Gastroesophageal sphincter (tissue), 4 donors: Measurements from ENCODE around the gene HSD11B1. TPM values are rescaled to one million over a fixed set of nuclear protein-coding genes. Genes with fewer than 3 reads are reported as not detected.

Source experiments
- ATAC-seq: fragments of 150-250 bp; one replicate; pipeline ENCODE4 v1.9.1; 2016; ENCODE audit warnings: mild to moderate bottlenecking, moderate library complexity
- H3K27ac ChIP-seq, 4 donors: fragments of 200-600 bp; sonication (generic) in 3 of 4; 1 replicate in 3 of 4; 2 replicates in 1 of 4; pipeline ENCODE4 v1.5.1; 2016 to 2019
- H3K27me3 ChIP-seq: fragments of 200-600 bp; sonication (generic); one replicate; pipeline ENCODE4 v1.5.1; 2019
- H3K36me3 ChIP-seq, 2 donors: fragments of 200-600 bp; sonication (generic); one replicate each; pipeline ENCODE4 v1.5.1; 2019; ENCODE audit warnings: control low read depth in 1 of 2
- H3K4me1 ChIP-seq, 3 donors: fragments of 200-600 bp; sonication (generic); 1 replicate in 2 of 3; 2 replicates in 1 of 3; pipeline ENCODE4 v1.5.1; 2016 to 2019; ENCODE audit warnings: control low read depth in 2 of 3
- H3K4me3 ChIP-seq, 2 donors: fragments of 200-600 bp; sonication (generic); one replicate each; pipeline ENCODE4 v1.5.1; 2019; ENCODE audit warnings: mild to moderate bottlenecking in 1 of 2, moderate library complexity in 1 of 2
- H3K9me3 ChIP-seq, 3 donors: fragments of 200-600 bp; sonication (generic); one replicate each; pipeline ENCODE4 v1.5.1; 2017 to 2019; ENCODE audit warnings: control low read depth in 2 of 3
- CTCF ChIP-seq, 4 experiments: fragments of 200-600 bp in 2 of 4; fragments of 450-650 bp in 2 of 4; sonication (generic) in 1 of 4; IDR thresholded peaks; one replicate each; pipeline ENCODE4 v1.5.1; 2017 to 2019; ENCODE audit warnings: antibody characterized with exemption in 4 of 4, mild to moderate bottlenecking in 2 of 4, moderate library complexity in 2 of 4
- EP300 ChIP-seq: sonication (generic); formaldehyde crosslinking; IDR thresholded peaks from one replicate; pipeline ENCODE4 v1.6.1; 2017; ENCODE audit warnings: antibody characterized with exemption, mild to moderate bottlenecking
- POLR2A ChIP-seq, 2 donors: fragments of 450-650 bp; IDR thresholded peaks; one replicate each; pipeline ENCODE4 v1.6.1; 2017; ENCODE audit warnings: antibody characterized with exemption in 2 of 2, mild to moderate bottlenecking in 2 of 2, moderate library complexity in 1 of 2
- POLR2AphosphoS5 ChIP-seq: sonication (generic); formaldehyde crosslinking; IDR thresholded peaks from one replicate; pipeline ENCODE4 v1.6.1; 2017; ENCODE audit warnings: antibody characterized with exemption
- WGBS, 2 donors: methylation state at CpG; one replicate each; pipeline ENCODE4 v1.1.5; 2018; ENCODE audit warnings: low coverage in 1 of 2; 5-methylcytosine and 5-hydroxymethylcytosine counted together
- total RNA-seq, 4 donors: library from RNA; depleted of rRNA; stranded (reverse); fragments of >200 nt; gene quantifications; one replicate each; pipeline ENCODE4 v1.1.0, GENCODE V29; 2016

The HSD11B1 gene
- total RNA-seq, 4 donors from 2014 or later: 5.0 to 17.8 (median 8.9) TPM

GRCh38 chr1:209714338-209714737 is 9.7 kb downstream of the HSD11B1 start:
- no peak for ATAC-seq
- Histone ChIP-seq H3K4me3 (no peak overlapping the region), H3K9me3 (no peaks in the 10 kb centered on the region), H3K4me1 (no peaks in the 10 kb centered on the region), H3K36me3 (no peaks in the 10 kb centered on the region), H3K27me3 (no peaks in the 10 kb centered on the region), H3K27ac (no peak overlapping the region)
- no peak for TF ChIP-seq EP300
- TF ChIP-seq POLR2A (IDR thresholded peaks at IDR 0.05): no peak
- TF ChIP-seq POLR2AphosphoS5: no peak
- TF ChIP-seq CTCF (IDR thresholded peaks at IDR 0.05): no peak
- WGBS, 2 donors: 63 to 75% methylated on average over 2 of the region's 2 CpGs

GRCh38 chr1:209715314-209715713 is 10.7 kb downstream of the HSD11B1 start:
- Histone ChIP-seq H3K9me3 (no peaks in the 10 kb centered on the region), H3K27me3 (no peaks in the 10 kb centered on the region), H3K4me3 (no peak overlapping the region), H3K4me1 (no peaks in the 10 kb centered on the region), H3K36me3 (no peaks in the 10 kb centered on the region), H3K27ac (no peak overlapping the region)
- TF ChIP-seq CTCF (IDR thresholded peaks at IDR 0.05) (no peak), EP300 (no peak), POLR2A (IDR thresholded peaks at IDR 0.05) (no peak), POLR2AphosphoS5 (no peak)
- no peak for ATAC-seq

- H3K4me3 ChIP-seq: no peak overlapping the region
- no peaks in the 10 kb centered on the region for H3K36me3 ChIP-seq
- H3K27ac ChIP-seq: no peak overlapping the region
- TF ChIP-seq POLR2A (IDR thresholded peaks at IDR 0.05): no peak
- no peak for TF ChIP-seq CTCF (IDR thresholded peaks at IDR 0.05)
- TF ChIP-seq EP300: no peak
- TF ChIP-seq POLR2AphosphoS5: no peak
- 51 to 72% methylated on average over 2 of the region's 2 CpGs for WGBS, 2 donors
- no peaks in the 10 kb centered on the region for H3K4me1 ChIP-seq
- no peaks in the 10 kb centered on the region for H3K27me3 ChIP-seq
- no peaks in the 10 kb centered on the region for H3K9me3 ChIP-seq
- no peak for ATAC-seq
Observed at GRCh38 chr1:209717818-209718217, 13.2 kb downstream of the HSD11B1 start.

- Histone ChIP-seq H3K4me3 (no peak overlapping the region), H3K36me3 (no peaks in the 10 kb centered on the region), H3K4me1 (no peaks in the 10 kb centered on the region), H3K27ac (no peak overlapping the region), H3K9me3 (no peaks in the 10 kb centered on the region), H3K27me3 (no peaks in the 10 kb centered on the region)
- WGBS, 2 donors: 78 to 88% methylated on average over 4 of the region's 4 CpGs
- no peak for TF ChIP-seq CTCF (IDR thresholded peaks at IDR 0.05)
- TF ChIP-seq POLR2A (IDR thresholded peaks at IDR 0.05): no peak
- TF ChIP-seq EP300: no peak
- no peak for TF ChIP-seq POLR2AphosphoS5
- ATAC-seq: no peak
Observed at GRCh38 chr1:209720326-209720725, 15.7 kb downstream of the HSD11B1 start.

- H3K4me1 ChIP-seq: no peaks in the 10 kb centered on the region
- TF ChIP-seq POLR2AphosphoS5: no peak
- TF ChIP-seq EP300: no peak
- TF ChIP-seq CTCF (IDR thresholded peaks at IDR 0.05): no peak
- TF ChIP-seq POLR2A (IDR thresholded peaks at IDR 0.05): no peak
- no peak overlapping the region for H3K4me3 ChIP-seq
- H3K27me3 ChIP-seq: no peaks in the 10 kb centered on the region
- WGBS, 2 donors: 75 to 94% methylated on average over 1 to 2 of the region's 2 CpGs
- ATAC-seq: no peak
- no peaks in the 10 kb centered on the region for H3K36me3 ChIP-seq
- no peaks in the 10 kb centered on the region for H3K9me3 ChIP-seq
- no peak overlapping the region for H3K27ac ChIP-seq
Observed at GRCh38 chr1:209720826-209721225, 16.2 kb downstream of the HSD11B1 start.
